Right hindlimb (tissue), 1 donor: ENCODE measurements around the gene MRPL37.

Source experiments
- DNase-seq: peaks from one replicate; pipeline ENCODE4 v3.0.0-alpha.2; 2018

MRPL37 gene

DNA sequence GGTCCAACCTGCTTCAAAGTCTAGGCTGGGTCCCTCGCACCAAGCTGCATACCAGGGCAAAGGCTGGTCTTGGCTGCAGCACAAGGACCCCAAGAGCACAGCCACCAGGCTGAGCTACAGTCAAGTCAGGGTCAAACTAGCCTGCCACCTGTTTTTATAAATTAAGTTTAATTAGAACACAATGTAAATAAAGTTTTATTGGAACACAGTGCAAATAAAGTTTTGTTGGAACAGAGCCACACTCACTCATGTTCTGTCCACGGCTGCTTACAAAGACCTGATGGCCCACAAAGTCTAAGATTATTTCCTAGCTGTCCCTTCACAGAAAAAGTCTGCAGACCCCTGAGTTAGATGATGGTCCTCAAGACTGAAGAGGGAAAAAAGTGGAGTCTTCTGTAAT is 66.2 kb downstream of the MRPL37 start:
- no peak for DNase-seq

DNA sequence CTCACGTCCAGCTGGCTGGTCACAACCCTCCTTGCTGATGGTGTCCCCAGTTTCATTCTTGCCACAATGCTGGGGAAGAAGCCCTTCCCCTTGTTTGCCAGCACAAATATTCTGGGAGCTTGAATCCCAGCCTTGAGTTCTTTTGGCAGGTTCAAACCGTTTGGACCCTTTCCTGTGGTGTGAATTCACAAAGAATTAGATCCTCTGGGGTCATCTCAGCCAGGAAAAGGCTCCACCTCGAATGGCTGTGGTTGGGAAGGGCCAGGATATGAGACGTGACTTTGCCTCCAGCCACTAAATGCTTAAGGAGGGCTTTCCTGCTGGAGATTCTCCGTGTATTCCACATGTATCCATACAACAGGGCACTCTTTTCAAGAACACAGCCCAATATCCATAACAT is 66.9 kb downstream of the MRPL37 start:
- no peak for DNase-seq
